Umbilical cord (tissue), 2 donors: Measurements from ENCODE around the gene DEPDC7. TPM values are rescaled to one million over a fixed set of nuclear protein-coding genes. Genes with fewer than 3 reads are reported as not detected.
"Not testable (repeated sequence)": the region's sequence is repeated elsewhere in the genome, so short reads cannot be mapped to it uniquely, and the experiment has no call there.

Experiments used
- DNase-seq: peaks from one replicate; pipeline ENCODE4 v3.0.0-alpha.2; 2015; ENCODE audit warnings: low spot score
- total RNA-seq: library from RNA; depleted of rRNA; stranded (reverse); fragments of >200 nt; gene quantifications from one replicate; pipeline ENCODE4 v1.2.3, GENCODE V29; 2014; ENCODE audit warnings: low replicate concordance; ENCODE audit not compliant: insufficient read depth

DEPDC7 gene
- total RNA-seq, 1 donor from 2014 or later, result 6.5 TPM

GRCh38 chr11:33025339-33025722 lies 9.7 kb downstream of the DEPDC7 start:
- DNase-seq, result no peak

- no peak for DNase-seq
Observed at GRCh38 chr11:33027233-33027632, 11.6 kb downstream of the DEPDC7 start.

GRCh38 chr11:33027846-33028536 lies 12.3 kb downstream of the DEPDC7 start:
- no peak for DNase-seq

GRCh38 chr11:33028537-33028914 lies 12.8 kb downstream of the DEPDC7 start:
- no peak for DNase-seq

GRCh38 chr11:33029218-33029617 lies 13.5 kb downstream of the DEPDC7 start:
- DNase-seq, result not testable (repeated sequence)

GRCh38 chr11:33033493-33033892 lies 17.8 kb downstream of the DEPDC7 start:
- DNase-seq, result no peak

- DNase-seq, result no peak
Observed at GRCh38 chr11:33035011-33035410, 19.3 kb downstream of the DEPDC7 start.

GRCh38 chr11:33039274-33040032 lies 23.8 kb downstream of the DEPDC7 start, which contains the start of gene TCP11L1:
TSS of gene TCP11L1 (plus strand) at chr11:33039572. CDS start at chr11:33043774, 4,202 bp downstream.
- peak; percentile 98 for DNase-seq

GRCh38 chr11:33040033-33040861 lies 24.6 kb downstream of the DEPDC7 start:
- no peak for DNase-seq

- no peak for DNase-seq
Observed at GRCh38 chr11:33040862-33041453, 25.3 kb downstream of the DEPDC7 start.

- DNase-seq, result no peak
Observed at GRCh38 chr11:33043221-33043830, 27.6 kb downstream of the DEPDC7 start.

- no peak for DNase-seq
Observed at GRCh38 chr11:33044285-33044756, 28.6 kb downstream of the DEPDC7 start.

GRCh38 chr11:33045551-33046255 lies 30.0 kb downstream of the DEPDC7 start:
- DNase-seq, result no peak

- not testable (repeated sequence) for DNase-seq
Observed at GRCh38 chr11:33048701-33049100, 33.0 kb downstream of the DEPDC7 start.

GRCh38 chr11:33049565-33050408 lies 34.1 kb downstream of the DEPDC7 start:
- not testable (repeated sequence) for DNase-seq

GRCh38 chr11:33052231-33052630 lies 36.6 kb downstream of the DEPDC7 start:
- DNase-seq, result no peak

- DNase-seq, result no peak
Observed at GRCh38 chr11:33055375-33055774, 39.7 kb downstream of the DEPDC7 start.

- no peak for DNase-seq
Observed at GRCh38 chr11:33057284-33057683, 41.6 kb downstream of the DEPDC7 start.

- DNase-seq, result no peak
Observed at GRCh38 chr11:33059331-33060007, 43.8 kb downstream of the DEPDC7 start.
